SU-DHL-6 (cell line): ENCODE data around the gene SDC3.

ENCODE experiments used
- H2AFZ ChIP-seq: fragments of 200-600 bp; sonication (generic); 2 replicates; pipeline ENCODE4 v1.6.1; 2014; ENCODE audit warnings: low read depth, mild to moderate bottlenecking, moderate library complexity, mixed read lengths, antibody characterized with exemption, low read length; ENCODE audit not compliant: severe bottlenecking
- H3F3A ChIP-seq: fragments of 200-600 bp; shearing (Covaris generic); 2 replicates; pipeline ENCODE4 v1.6.0; 2016; ENCODE audit warnings: antibody characterized with exemption, mild to moderate bottlenecking; ENCODE audit not compliant: insufficient read depth
- H3K27ac ChIP-seq: fragments of 200-600 bp; sonication (generic); 2 replicates; pipeline ENCODE4 v1.5.1; 2016; ENCODE audit warnings: low read depth, mild to moderate bottlenecking, low read length, moderate library complexity, mixed read lengths
- H3K27me3 ChIP-seq: fragments of 200-600 bp; sonication (generic), shearing (Covaris generic); 2 replicates; pipeline ENCODE4 v1.6.0; 2014; ENCODE audit warnings: mild to moderate bottlenecking, low read length
- H3K36me3 ChIP-seq: fragments of 200-600 bp; sonication (generic); 2 replicates; pipeline ENCODE4 v1.6.1; 2014; ENCODE audit warnings: mild to moderate bottlenecking, low read length, mixed read lengths
- H3K4me2 ChIP-seq: fragments of 300-600, 200-600 bp; shearing (Covaris generic), sonication (generic); 2 replicates; pipeline ENCODE4 v1.6.0; 2014; ENCODE audit warnings: low read length, low read depth, mild to moderate bottlenecking; ENCODE audit not compliant: poor library complexity, severe bottlenecking
- H3K4me3 ChIP-seq: fragments of 200-600 bp; sonication (generic); 2 replicates; pipeline ENCODE4 v1.5.1; 2014; ENCODE audit warnings: antibody characterized with exemption, low read length, mild to moderate bottlenecking, mixed read lengths; ENCODE audit not compliant: insufficient read depth, poor library complexity, severe bottlenecking
- H3K79me2 ChIP-seq: fragments of 200-600 bp; sonication (generic); 2 replicates; pipeline ENCODE4 v1.6.1; 2014; ENCODE audit warnings: mild to moderate bottlenecking, low read length, moderate library complexity; ENCODE audit not compliant: insufficient read depth
- H3K9ac ChIP-seq: fragments of 200-600 bp; sonication (generic); 2 replicates; pipeline ENCODE4 v1.7.0; 2014; ENCODE audit warnings: mild to moderate bottlenecking, low read length
- H3K9me2 ChIP-seq: fragments of 200-600 bp; sonication (generic); replicated peaks from 2 replicates; pipeline ENCODE4 v1.6.1; 2014; ENCODE audit warnings: low read length; ENCODE audit not compliant: insufficient read depth
- H3K9me3 ChIP-seq: fragments of 200-600 bp; sonication (generic); 2 replicates; pipeline ENCODE4 v1.6.1; 2014; ENCODE audit warnings: low read length, mixed read lengths; ENCODE audit not compliant: insufficient read depth
- H4K20me1 ChIP-seq: fragments of 200-600 bp; sonication (generic); 2 replicates; pipeline ENCODE4 v1.6.1; 2014; ENCODE audit warnings: low read depth, mild to moderate bottlenecking, antibody characterized with exemption, low read length, moderate library complexity, mixed read lengths
- CTCF ChIP-seq: fragments of 200-600 bp; sonication (generic); IDR thresholded peaks from one replicate; pipeline ENCODE4 v1.5.1; 2017; ENCODE audit warnings: antibody characterized with exemption, mild to moderate bottlenecking, low read length, moderate library complexity; ENCODE audit not compliant: insufficient read depth, poor library complexity, severe bottlenecking
- EZH2phosphoT487 ChIP-seq: fragments of 200-600 bp; sonication (generic), shearing (Covaris generic); conservative IDR thresholded peaks from 2 replicates; pipeline ENCODE4 v1.6.1; 2018; ENCODE audit warnings: mild to moderate bottlenecking, antibody characterized with exemption, low read length, moderate library complexity, mixed read lengths

The SDC3 gene

DNA sequence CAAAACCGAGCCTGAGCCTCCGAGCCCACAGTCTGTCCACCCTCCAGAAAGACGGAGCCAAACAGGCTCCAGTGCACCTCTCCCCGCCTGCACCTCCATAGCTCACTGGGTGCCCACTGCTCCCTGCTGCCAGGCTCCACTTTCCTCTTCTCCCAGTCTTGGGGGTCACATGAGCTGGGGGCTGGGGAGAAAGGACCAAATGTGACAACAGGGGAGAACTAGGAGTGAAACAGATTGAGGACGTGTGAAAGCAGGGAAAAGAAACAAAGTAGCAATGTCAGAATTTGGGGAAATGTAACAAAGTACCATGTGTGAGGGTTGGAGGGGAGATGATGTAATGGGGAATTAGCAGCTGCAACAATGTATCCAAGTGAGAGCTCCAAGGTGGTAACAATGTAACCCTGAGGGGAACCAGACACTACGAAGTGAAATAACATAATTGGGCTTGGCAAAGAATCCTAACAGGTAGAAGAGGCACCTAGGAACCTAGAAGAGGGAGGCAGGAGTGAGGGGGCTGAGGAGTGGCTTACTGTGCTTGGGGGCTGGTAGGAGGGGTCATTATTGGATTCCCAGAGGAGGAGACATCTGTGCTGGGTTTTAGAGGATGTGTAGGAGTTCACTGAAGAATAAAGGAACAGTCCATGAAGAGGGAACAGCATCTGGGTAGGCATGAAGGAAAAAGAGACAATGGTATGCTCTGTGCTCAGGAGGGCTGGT, 12.5 kb downstream of the SDC3 start:
- H3K36me3 ChIP-seq: no peaks in the 10 kb centered on the region
- no peaks in the 10 kb centered on the region for H3K79me2 ChIP-seq
- H2AFZ ChIP-seq: no peak overlapping the region
- H4K20me1 ChIP-seq: no peaks in the 10 kb centered on the region
- no peak for TF ChIP-seq CTCF
- no peak for TF ChIP-seq EZH2phosphoT487
- H3K4me2 ChIP-seq: no peak overlapping the region
- no peaks in the 10 kb centered on the region for H3F3A ChIP-seq
- H3K9ac ChIP-seq: no peak overlapping the region
- no peak overlapping the region for H3K27ac ChIP-seq
- no peaks in the 10 kb centered on the region for H3K9me2 ChIP-seq
- H3K9me3 ChIP-seq: no peaks in the 10 kb centered on the region
- H3K27me3 ChIP-seq: no peaks in the 10 kb centered on the region
- H3K4me3 ChIP-seq: no peak overlapping the region

GRCh38 chr1:30895382-30895943, 13.1 kb downstream of the SDC3 start:
- no peak overlapping the region for H3K4me3 ChIP-seq
- H3K27ac ChIP-seq: no peak overlapping the region
- H3K9me2 ChIP-seq: no peaks in the 10 kb centered on the region
- H3K36me3 ChIP-seq: no peaks in the 10 kb centered on the region
- H3F3A ChIP-seq: no peaks in the 10 kb centered on the region
- no peaks in the 10 kb centered on the region for H3K79me2 ChIP-seq
- no peak overlapping the region for H2AFZ ChIP-seq
- no peaks in the 10 kb centered on the region for H4K20me1 ChIP-seq
- H3K4me2 ChIP-seq: no peak overlapping the region
- H3K9ac ChIP-seq: no peak overlapping the region
- no peaks in the 10 kb centered on the region for H3K27me3 ChIP-seq
- TF ChIP-seq EZH2phosphoT487 (no peak), CTCF (no peak)
- H3K9me3 ChIP-seq: no peaks in the 10 kb centered on the region

DNA sequence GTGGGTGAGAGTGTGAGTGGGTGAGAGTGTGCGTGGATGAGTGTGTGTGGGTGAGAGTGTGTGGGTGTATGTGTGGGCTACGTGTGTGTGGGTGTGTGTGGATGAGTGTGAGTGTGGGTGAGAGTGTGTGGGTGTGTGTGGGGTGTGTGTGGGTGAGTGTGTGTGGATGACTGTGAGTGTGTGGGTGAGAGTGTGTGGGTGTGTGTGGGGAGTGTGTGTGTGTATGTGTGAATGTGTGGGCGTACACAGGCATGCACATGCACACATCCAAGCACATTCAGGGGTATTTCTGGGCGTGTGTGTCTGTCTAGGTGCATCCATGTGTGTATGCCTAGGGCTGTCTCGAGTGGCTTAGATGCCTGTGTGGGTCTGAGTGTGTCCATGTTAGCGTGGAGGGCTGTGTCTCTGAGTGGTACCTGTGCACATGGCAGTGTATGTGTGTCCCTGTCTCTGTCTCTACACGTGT, 14.0 kb downstream of the SDC3 start:
- Histone ChIP-seq H3K79me2 (no peaks in the 10 kb centered on the region), H3K36me3 (no peaks in the 10 kb centered on the region), H4K20me1 (no peaks in the 10 kb centered on the region), H3K9ac (no peak overlapping the region), H3K9me3 (no peaks in the 10 kb centered on the region), H3K27me3 (no peaks in the 10 kb centered on the region), H3K27ac (no peak overlapping the region), H3K4me3 (no peak overlapping the region), H3K4me2 (no peak overlapping the region), H3F3A (no peaks in the 10 kb centered on the region), H3K9me2 (no peaks in the 10 kb centered on the region), H2AFZ (no peak overlapping the region)
- TF ChIP-seq CTCF (no peak), EZH2phosphoT487 (no peak)
